GM12875 (cell line): ENCODE data around the gene ZDHHC9.

Source experiments
- H3K4me3 ChIP-seq: one replicate; pipeline ENCODE4 v1.5.1; 2011; ENCODE audit warnings: low read depth, low read length, control low read depth
- CTCF ChIP-seq: IDR thresholded peaks from 2 replicates; pipeline ENCODE4 v1.5.1; 2011; ENCODE audit warnings: low read depth, mild to moderate bottlenecking, control low read depth, inconsistent platforms, low read length, moderate library complexity, borderline replicate concordance; ENCODE audit not compliant: insufficient read depth

The ZDHHC9 gene

DNA sequence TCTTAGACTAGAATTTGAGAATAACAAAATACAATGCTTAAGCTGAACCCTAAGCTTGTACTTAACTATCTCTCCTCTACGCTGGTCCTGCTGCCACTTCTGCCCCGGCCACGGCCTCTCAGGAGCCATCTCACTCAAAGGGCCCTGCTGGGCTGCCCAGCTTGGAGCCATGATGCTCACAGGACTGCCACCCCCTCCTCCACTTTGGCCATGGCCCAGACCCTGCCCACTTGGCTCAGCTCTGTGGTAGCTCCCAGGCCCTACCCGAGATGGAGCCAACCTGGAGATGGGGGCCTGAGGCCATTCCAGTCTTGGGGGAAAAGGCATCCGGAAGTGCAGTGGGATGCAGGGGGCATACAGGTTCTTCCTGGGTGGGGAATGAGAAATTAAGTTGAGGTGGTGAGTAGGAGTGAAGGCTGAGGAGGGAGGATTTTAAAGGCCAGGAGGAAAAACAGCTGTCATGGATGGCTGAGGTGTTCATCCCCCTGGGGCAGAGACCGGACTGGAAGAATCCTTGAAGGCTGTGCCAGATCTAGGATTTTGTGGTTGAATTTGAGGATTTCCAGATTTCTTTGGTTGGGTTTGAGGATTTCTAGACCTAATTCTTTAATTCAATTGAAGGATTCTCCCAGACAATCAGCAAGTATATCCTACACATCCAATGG lies 63.1 kb downstream of the ZDHHC9 start:
- H3K4me3 ChIP-seq = peak overlapping the region; percentile 72
- no peak for TF ChIP-seq CTCF

- peak within 1 kb of the TSS; percentile 72 for H3K4me3 ChIP-seq
- TF ChIP-seq CTCF = no peak
Observed at GRCh38 chrX:129779747-129780146, 63.9 kb downstream of the ZDHHC9 start, which contains the start of gene SASH3. Gene SASH3 (plus strand): TSS chrX:129779949. CDS start chrX:129780098, 149 bp downstream.

DNA sequence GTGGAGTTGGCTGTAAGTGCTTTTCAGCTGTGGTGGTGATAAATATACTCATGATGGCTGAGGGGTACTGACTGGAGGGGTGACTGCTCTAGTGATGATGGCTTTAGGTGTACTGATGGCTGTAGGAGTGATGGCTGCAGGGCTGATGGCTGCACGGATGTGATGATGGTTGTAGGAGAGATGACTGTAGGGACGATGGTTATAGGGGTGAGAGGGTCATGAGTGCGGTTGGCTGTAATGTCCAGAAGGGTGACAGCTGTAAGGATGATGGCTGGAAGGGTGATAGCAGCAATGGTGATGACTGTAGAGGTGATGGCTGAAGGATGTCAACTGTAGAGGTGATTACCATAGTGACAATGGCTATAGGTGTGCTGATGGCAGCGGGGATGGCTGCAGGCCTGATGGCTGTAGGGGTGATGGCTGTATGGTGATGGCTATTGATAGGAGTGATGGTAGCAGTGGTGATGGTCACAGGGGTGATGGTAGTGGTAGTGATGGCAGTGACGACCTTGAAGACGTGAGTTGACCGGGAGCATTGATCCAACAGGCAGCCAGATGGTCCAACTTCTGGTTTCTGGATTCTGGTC lies 64.5 kb downstream of the ZDHHC9 start:
- H3K4me3 ChIP-seq = peak overlapping the region; percentile 72
- no peak for TF ChIP-seq CTCF

DNA sequence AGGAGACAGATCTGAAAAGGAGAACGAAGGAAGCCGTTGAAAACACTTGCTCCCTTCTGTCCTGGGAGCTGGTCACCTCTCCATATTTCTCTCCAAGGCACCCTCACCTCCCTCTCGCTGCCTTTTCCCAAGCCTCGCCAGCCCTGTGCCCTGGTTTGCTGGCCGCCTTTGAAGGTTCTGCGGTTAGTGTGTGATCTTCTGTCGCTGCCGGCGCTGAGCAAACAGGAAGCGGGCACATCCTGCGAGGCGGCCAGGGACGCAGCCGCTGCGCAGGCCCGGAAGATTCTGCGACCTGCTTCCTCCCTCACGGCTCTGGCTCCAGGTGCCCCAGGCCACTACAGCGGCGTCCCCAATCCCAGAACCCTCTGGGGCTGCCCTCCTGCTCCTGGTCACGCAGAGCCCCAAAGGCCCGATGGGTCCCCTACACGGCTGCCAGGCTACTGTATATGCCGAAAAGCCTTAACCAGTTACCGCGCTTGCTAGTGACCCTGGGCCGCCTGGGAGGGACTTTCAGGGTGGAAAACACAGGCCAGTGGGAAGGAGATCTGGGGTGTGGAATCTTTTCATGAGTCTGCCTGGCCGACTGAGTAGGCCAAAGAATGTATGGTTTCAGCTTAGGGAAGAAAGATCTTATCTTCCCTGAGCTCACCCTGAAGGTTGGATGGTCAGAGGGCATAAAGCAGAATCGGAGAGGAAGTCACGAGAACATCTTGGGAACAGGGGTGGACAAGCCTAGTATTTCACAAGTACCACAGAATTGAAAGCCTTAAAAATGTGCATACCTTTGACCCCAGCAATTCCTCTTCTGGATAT lies 66.3 kb downstream of the ZDHHC9 start:
- no peak for TF ChIP-seq CTCF
- peak overlapping the region; percentile 48 for H3K4me3 ChIP-seq

DNA sequence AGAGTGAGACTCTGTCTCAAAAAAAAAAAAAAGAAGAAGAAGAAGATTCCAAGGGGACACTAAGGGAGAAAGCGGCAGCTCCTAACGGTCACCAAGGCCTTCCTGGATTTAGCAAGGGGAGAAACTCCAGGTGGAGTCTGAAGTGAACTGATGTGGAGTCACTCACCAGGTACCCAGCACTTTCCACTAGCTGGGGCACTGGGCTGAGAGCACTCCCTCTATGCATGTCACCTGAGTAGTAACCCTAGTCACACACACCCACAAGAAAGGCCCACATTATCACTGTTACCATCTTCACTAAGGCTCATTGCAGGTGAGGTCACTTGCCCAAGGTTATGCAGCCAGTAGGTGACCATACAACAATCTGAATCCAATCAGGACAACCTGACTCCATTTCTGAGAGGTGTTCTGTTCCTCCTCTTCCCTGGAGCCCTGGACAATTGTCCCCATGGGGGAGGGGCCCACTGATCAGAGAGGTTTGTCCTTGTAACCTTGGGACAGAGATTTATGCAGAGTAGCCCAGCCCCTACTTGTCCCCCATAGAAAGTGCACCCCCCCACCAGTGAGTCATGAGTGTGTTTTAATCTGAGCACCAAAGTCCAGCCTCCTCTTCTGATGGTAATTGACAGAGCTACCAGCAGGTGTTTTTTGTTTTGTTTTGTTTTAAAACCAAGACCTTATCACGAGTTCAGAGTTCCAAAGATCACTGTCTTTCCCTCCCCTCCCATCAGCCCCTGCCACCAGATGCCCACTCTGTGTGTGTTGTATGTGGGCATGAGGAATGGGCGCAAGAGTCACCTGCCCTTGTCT lies 69.8 kb downstream of the ZDHHC9 start:
- no peak overlapping the region for H3K4me3 ChIP-seq
- no peak for TF ChIP-seq CTCF

- no peak for TF ChIP-seq CTCF
- H3K4me3 ChIP-seq = no peak overlapping the region
Observed at GRCh38 chrX:129772796-129773431, 70.8 kb downstream of the ZDHHC9 start.
